Measurements from ENCODE around the gene SERPINA3.
"Not testable (repeated sequence)": the region's sequence is repeated elsewhere in the genome, so short reads cannot be mapped to it uniquely, and the experiment has no call there.

The SERPINA3 gene

GRCh38 chr14:94624537-94625352 is 12.6 kb downstream of the SERPINA3 start:
- no peak overlapping the region for H3K4me3 Mint-ChIP-seq
- peaks cover 5% of the 10 kb centered on the region for H3K27me3 Mint-ChIP-seq (ENCODE audit: low read depth)
- H3K9me3 Mint-ChIP-seq, result no peaks in the 10 kb centered on the region
- no peaks in the 10 kb centered on the region for H3K4me1 Mint-ChIP-seq (ENCODE audit: low read depth)
- H3K36me3 Mint-ChIP-seq (ENCODE audit: low read depth), result no peaks in the 10 kb centered on the region
- no peak overlapping the region for H3K27ac Mint-ChIP-seq

DNA sequence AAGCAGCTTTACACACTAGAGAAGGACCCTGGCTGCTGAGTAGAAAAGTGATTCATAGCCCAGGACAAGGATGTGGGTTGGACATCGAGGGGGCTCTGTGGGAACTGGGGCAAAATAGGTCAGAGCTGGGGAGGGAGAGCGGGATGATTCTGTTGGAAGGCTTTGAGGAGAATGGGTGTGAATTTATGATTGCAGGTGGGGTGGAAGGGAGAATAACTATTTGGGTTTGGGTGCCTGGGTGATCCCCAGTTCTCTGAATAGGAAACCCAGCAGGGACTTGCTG is 13.1 kb downstream of the SERPINA3 start:
- no peaks in the 10 kb centered on the region for H3K4me1 Mint-ChIP-seq (ENCODE audit: low read depth)
- H3K9me3 Mint-ChIP-seq, result no peaks in the 10 kb centered on the region
- H3K36me3 Mint-ChIP-seq (ENCODE audit: low read depth), result no peaks in the 10 kb centered on the region
- H3K27ac Mint-ChIP-seq, result no peak overlapping the region
- peaks cover 5% of the 10 kb centered on the region for H3K27me3 Mint-ChIP-seq (ENCODE audit: low read depth)
- no peak overlapping the region for H3K4me3 Mint-ChIP-seq

- H3K27me3 Mint-ChIP-seq (ENCODE audit: low read depth), result peaks cover 5% of the 10 kb centered on the region
These were observed 16.4 kb downstream of the SERPINA3 start for GRCh38 chr14:94628578-94628977.

DNA sequence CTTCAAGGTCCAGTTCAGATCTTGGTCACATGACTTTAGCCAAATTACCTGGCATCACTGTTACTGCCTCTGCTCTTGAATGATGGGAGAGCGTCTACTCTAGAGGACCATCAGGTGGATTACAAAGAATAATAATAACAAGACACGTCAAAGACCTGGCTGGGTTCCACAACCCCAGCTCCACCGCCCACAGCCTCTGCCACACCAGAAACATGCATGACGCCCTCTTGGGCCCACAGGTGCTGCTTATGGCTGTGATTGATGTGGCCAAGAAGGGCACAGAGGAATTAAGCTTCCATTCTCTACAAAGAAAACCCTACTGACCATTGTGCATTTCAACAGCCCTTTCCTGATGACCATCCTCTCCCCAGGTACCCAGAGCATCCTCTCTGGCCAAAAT is 18.2 kb downstream of the SERPINA3 start:
- Mint-ChIP-seq H3K27ac (no peak overlapping the region), H3K36me3 (ENCODE audit: low read depth) (no peaks in the 10 kb centered on the region), H3K4me1 (ENCODE audit: low read depth) (no peaks in the 10 kb centered on the region), H3K27me3 (ENCODE audit: low read depth) (peaks cover 5% of the 10 kb centered on the region), H3K9me3 (no peaks in the 10 kb centered on the region), H3K4me3 (no peak overlapping the region)

More at GRCh38 chr14:94628578-94628977, 16.4 kb downstream of the SERPINA3 start:
- Mint-ChIP-seq H3K4me3 (no peak overlapping the region), H3K4me1 (ENCODE audit: low read depth) (no peaks in the 10 kb centered on the region), H3K27ac (no peak overlapping the region), H3K36me3 (ENCODE audit: low read depth) (no peaks in the 10 kb centered on the region), H3K9me3 (no peaks in the 10 kb centered on the region)

- Mint-ChIP-seq H3K27me3 (ENCODE audit: low read depth) (peaks cover 5% of the 10 kb centered on the region), H3K9me3 (no peaks in the 10 kb centered on the region), H3K4me1 (ENCODE audit: low read depth) (no peaks in the 10 kb centered on the region), H3K36me3 (ENCODE audit: low read depth) (no peaks in the 10 kb centered on the region), H3K27ac (no peak overlapping the region), H3K4me3 (no peak overlapping the region)
These were observed 18.9 kb downstream of the SERPINA3 start for GRCh38 chr14:94631050-94631449.

GRCh38 chr14:94631536-94632304 is 19.5 kb downstream of the SERPINA3 start:
- Mint-ChIP-seq H3K4me3 (no peak overlapping the region), H3K27ac (no peak overlapping the region), H3K27me3 (ENCODE audit: low read depth) (peaks cover 5% of the 10 kb centered on the region), H3K9me3 (no peaks in the 10 kb centered on the region), H3K4me1 (ENCODE audit: low read depth) (no peaks in the 10 kb centered on the region), H3K36me3 (ENCODE audit: low read depth) (no peaks in the 10 kb centered on the region)

- no peak overlapping the region for H3K4me3 Mint-ChIP-seq
- no peaks in the 10 kb centered on the region for H3K36me3 Mint-ChIP-seq (ENCODE audit: low read depth)
- no peaks in the 10 kb centered on the region for H3K4me1 Mint-ChIP-seq (ENCODE audit: low read depth)
- no peaks in the 10 kb centered on the region for H3K9me3 Mint-ChIP-seq
- peaks cover 5% of the 10 kb centered on the region for H3K27me3 Mint-ChIP-seq (ENCODE audit: low read depth)
- H3K27ac Mint-ChIP-seq, result no peak overlapping the region
These were observed 20.1 kb downstream of the SERPINA3 start for GRCh38 chr14:94632305-94632590.

DNA sequence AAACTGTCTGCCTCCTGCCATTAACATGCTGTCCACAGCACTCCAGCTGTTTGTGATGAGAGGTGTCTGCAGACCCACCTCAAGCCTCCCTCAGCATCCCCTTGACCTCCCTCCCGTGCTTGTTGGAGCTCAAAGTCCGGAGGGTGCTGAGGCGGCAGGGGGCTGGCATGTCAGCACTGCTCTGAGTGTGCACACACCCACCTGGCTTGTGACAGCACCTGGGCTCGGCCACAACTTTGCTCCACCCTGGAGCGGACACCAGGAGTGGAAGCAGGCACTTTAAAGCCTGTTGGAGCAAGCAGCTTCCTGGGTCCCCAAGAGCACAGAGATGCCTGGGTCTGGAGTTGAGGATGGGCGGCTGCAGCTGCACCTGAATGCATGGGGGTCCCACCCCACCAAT is 20.9 kb downstream of the SERPINA3 start:
- Mint-ChIP-seq H3K36me3 (ENCODE audit: low read depth) (no peaks in the 10 kb centered on the region), H3K4me1 (ENCODE audit: low read depth) (no peaks in the 10 kb centered on the region), H3K4me3 (no peak overlapping the region)

GRCh38 chr14:94635154-94635553 is 23.0 kb downstream of the SERPINA3 start:
- Mint-ChIP-seq H3K36me3 (ENCODE audit: low read depth) (no peaks in the 10 kb centered on the region), H3K4me3 (no peak overlapping the region), H3K27ac (no peak overlapping the region), H3K9me3 (no peaks in the 10 kb centered on the region), H3K4me1 (ENCODE audit: low read depth) (no peaks in the 10 kb centered on the region), H3K27me3 (ENCODE audit: low read depth) (no peaks in the 10 kb centered on the region)

More for the DNA sequence above, 20.9 kb downstream of the SERPINA3 start:
- H3K27me3 Mint-ChIP-seq (ENCODE audit: low read depth), result peaks cover 5% of the 10 kb centered on the region
- no peaks in the 10 kb centered on the region for H3K9me3 Mint-ChIP-seq
- H3K27ac Mint-ChIP-seq, result no peak overlapping the region

DNA sequence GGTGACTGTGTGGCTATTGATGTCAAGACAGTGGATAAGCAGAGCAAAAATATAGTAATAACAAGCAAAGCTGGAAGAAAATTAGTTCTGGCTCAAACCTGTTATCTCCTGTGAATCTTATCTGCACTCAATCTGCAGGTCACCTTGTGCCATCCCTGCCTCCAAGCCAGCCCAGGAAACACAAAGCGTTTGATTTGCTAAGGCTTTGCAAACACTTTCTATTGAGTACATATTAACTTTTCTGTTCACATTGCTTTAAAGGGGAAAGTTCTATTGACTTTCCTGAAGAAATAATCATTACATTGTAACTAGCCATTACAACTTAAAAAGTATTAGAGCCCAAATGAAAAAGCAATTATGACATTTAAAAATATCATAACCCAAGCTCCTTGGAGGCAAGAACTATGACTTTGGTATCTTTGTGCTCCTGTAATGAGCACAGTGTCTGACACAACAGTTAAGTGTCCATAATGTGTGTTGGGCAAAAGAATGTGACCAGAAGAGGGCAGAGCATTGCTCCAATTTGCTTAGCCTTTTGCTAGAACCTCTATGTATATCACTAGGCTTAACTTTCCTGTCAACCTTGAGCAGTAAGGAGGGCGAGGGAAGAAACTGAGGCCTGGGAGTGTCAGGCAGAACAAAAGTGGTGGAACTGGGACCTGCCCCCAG is 24.7 kb downstream of the SERPINA3 start:
- Mint-ChIP-seq H3K27ac (no peak overlapping the region), H3K4me3 (no peak overlapping the region), H3K4me1 (ENCODE audit: low read depth) (no peaks in the 10 kb centered on the region), H3K27me3 (ENCODE audit: low read depth) (no peaks in the 10 kb centered on the region), H3K36me3 (ENCODE audit: low read depth) (no peaks in the 10 kb centered on the region), H3K9me3 (no peaks in the 10 kb centered on the region)

GRCh38 chr14:94637814-94638213 is 25.6 kb downstream of the SERPINA3 start:
- H3K27me3 Mint-ChIP-seq (ENCODE audit: low read depth); H3K4me1 Mint-ChIP-seq (ENCODE audit: low read depth); H3K36me3 Mint-ChIP-seq (ENCODE audit: low read depth); H3K4me3 Mint-ChIP-seq; H3K27ac Mint-ChIP-seq; H3K9me3 Mint-ChIP-seq: not testable (repeated sequence)

DNA sequence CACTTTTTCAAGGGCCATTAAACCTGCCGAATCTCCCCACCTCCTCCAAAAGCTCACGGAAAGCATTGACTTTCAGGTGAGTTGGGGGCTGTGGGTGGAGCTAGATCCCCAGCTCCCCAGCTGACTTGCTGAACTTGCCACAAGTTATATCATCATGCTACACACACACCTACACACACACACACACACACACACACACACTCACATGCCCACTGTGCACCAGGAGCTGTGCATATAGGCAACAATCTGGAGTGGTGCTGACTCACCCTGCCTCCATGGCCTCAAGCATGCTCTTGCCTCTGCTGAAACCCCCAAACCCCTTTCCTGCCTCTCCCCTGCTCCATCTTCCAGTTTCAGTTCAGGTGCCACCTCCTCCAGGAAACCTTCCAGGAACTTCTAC is 26.1 kb downstream of the SERPINA3 start:
- Mint-ChIP-seq H3K9me3 (no peaks in the 10 kb centered on the region), H3K36me3 (ENCODE audit: low read depth) (no peaks in the 10 kb centered on the region), H3K27ac (no peak overlapping the region), H3K4me3 (no peak overlapping the region), H3K4me1 (ENCODE audit: low read depth) (no peaks in the 10 kb centered on the region), H3K27me3 (ENCODE audit: low read depth) (no peaks in the 10 kb centered on the region)

DNA sequence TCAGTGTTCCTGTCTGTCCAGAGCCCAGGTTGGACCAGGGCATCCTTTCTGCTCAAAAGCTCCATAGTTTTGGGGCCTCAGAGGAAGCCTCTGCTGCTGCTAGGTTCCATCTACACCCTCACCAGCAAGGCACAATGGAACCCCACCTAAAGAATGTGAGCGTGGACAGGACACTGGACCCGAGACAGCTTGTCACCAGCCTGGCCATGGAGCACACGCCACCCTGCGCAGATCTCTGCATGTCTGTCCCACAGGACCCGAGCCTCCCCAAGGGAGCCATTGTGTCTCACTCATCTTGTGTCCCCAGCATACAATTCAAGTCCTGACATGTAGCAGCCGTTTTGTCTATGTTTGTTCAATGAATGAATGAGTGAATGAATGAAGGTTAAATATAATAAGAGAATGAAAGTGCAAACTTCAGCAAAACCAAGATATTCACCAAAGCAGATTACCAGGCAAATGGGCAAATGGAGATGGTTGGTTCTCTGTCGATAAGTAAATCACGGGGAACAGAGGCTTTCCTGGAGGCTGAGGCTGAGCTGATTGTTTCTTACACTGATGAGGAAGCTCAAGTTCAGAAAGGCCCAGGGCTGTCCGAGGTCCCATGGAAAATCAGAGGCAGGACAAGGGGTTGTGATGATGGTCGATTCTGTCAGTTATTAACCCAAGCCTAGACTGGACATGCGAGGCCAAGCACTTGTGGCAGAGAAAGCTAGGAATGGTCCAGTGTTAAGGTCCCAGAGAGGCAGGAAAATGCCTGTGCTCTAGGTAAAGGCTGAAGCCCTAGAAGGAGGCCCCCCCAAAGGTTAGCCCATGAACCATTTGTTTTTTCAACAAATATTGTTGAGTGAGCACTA is 27.0 kb downstream of the SERPINA3 start:
- H3K27ac Mint-ChIP-seq, result no peak overlapping the region
- H3K4me3 Mint-ChIP-seq, result no peak overlapping the region
- no peaks in the 10 kb centered on the region for H3K9me3 Mint-ChIP-seq
- no peaks in the 10 kb centered on the region for H3K36me3 Mint-ChIP-seq (ENCODE audit: low read depth)
- H3K27me3 Mint-ChIP-seq (ENCODE audit: low read depth), result no peaks in the 10 kb centered on the region
- H3K4me1 Mint-ChIP-seq (ENCODE audit: low read depth), result no peaks in the 10 kb centered on the region
